HG03457 (cell line): ENCODE data around the gene P2RX3.

ENCODE experiments used
- ATAC-seq: cut with Tn5 transposase; IDR thresholded peaks from one replicate; pipeline ENCODE4 v1.9.1; 2021; ENCODE audit warnings: moderate number of reproducible peaks; ENCODE audit not compliant: unreplicated experiment

P2RX3 gene

GRCh38 chr11:57368106-57368844 lies 30.1 kb downstream of the P2RX3 start:
- no peak for ATAC-seq

- ATAC-seq, result no peak
Measured at GRCh38 chr11:57368845-57369232, 30.7 kb downstream of the P2RX3 start.

GRCh38 chr11:57370251-57370650 lies 32.1 kb downstream of the P2RX3 start:
- ATAC-seq, result no peak

GRCh38 chr11:57370941-57371340 lies 32.8 kb downstream of the P2RX3 start:
- ATAC-seq, result no peak

- no peak for ATAC-seq
Measured at GRCh38 chr11:57373146-57373545, 35.0 kb downstream of the P2RX3 start.

- ATAC-seq, result no peak
Measured at GRCh38 chr11:57374966-57375365, 36.8 kb downstream of the P2RX3 start.

- ATAC-seq, result no peak
Measured at GRCh38 chr11:57375490-57375889, 37.3 kb downstream of the P2RX3 start.

- ATAC-seq, result no peak
Measured at GRCh38 chr11:57376095-57377090, 38.2 kb downstream of the P2RX3 start.

GRCh38 chr11:57377107-57377506 lies 39.0 kb downstream of the P2RX3 start:
- ATAC-seq, result no peak

GRCh38 chr11:57378186-57378585 lies 40.0 kb downstream of the P2RX3 start:
- no peak for ATAC-seq

- no peak for ATAC-seq
Measured at GRCh38 chr11:57379732-57380131, 41.6 kb downstream of the P2RX3 start.

GRCh38 chr11:57380975-57381374 lies 42.8 kb downstream of the P2RX3 start, which contains the start of gene PRG3:
PRG3 (minus strand) TSS chr11:57381150; CDS start chr11:57380708, 442 bp downstream.
- no peak for ATAC-seq

- ATAC-seq, result no peak
Measured at GRCh38 chr11:57386178-57386940, 48.2 kb downstream of the P2RX3 start.

GRCh38 chr11:57387289-57388030 lies 49.3 kb downstream of the P2RX3 start:
- ATAC-seq, result no peak

GRCh38 chr11:57390535-57390934 lies 52.4 kb downstream of the P2RX3 start, which contains the start of gene PRG2:
PRG2 (minus strand) TSS chr11:57390650; CDS start chr11:57389944, 706 bp downstream.
- no peak for ATAC-seq

- ATAC-seq, result no peak
Measured at GRCh38 chr11:57391111-57391510, 53.0 kb downstream of the P2RX3 start.

- ATAC-seq, result no peak
Measured at GRCh38 chr11:57391539-57391938, 53.4 kb downstream of the P2RX3 start.

- no peak for ATAC-seq
Measured at GRCh38 chr11:57392066-57392762, 54.1 kb downstream of the P2RX3 start.

- ATAC-seq, result no peak
Measured at GRCh38 chr11:57392763-57393105, 54.6 kb downstream of the P2RX3 start.
